Right renal cortex interstitium (tissue), 3 donors: ENCODE measurements around the gene RNASE7. TPM values are rescaled to one million over a fixed set of nuclear protein-coding genes. Genes with fewer than 3 reads are reported as not detected.

Experiments used
- DNase-seq, 3 donors: peaks; one replicate each; pipeline ENCODE4 v3.0.0-alpha.2; 2013; ENCODE audit warnings: low read depth in 3 of 3, low spot score in 2 of 3
- polyA plus RNA-seq, 3 donors: library from polyadenylated mRNA; unstranded; fragments of 120-200 nt; gene quantifications; one replicate each; pipeline ENCODE4 v1.2.1, GENCODE V29; 2013; ENCODE audit not compliant: insufficient read length in 3 of 3

RNASE7 gene
- polyA plus RNA-seq, 3 donors, result 0.67 to 0.96 (median 0.74) TPM

DNA sequence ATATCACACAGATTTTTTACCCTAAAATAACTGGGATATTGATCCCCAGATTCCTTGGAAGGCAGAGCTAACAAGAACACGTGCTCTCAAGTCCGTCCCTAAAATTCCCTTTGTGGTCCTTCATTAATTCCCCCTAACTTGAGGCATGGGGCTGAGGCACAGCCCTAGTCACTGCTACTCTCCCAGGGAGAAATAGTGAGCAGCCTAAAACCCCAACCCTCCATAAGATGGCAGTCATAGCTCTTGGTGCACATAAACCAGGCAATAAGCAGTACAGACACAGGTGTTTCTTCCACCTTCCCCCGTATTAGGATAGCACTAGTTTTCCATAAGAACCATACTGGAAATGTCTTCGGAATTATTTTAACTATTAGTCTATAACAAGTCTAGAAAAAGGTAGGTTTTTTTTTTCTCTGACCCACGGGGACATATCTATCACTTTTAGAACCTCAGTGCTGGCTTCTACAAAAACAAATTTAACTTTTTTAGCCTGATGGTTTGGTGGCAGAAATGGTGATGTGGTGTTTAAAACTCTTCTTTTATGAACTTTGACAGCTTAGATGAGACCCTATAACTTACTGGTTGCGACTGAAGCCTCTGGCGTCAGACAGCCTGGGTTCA, 24.8 kb downstream of the RNASE7 start:
- no peak for DNase-seq

- DNase-seq, result peak in 1 of 3 donors; percentile 57
Measured at GRCh38 chr14:21068521-21069387, 26.6 kb downstream of the RNASE7 start.

GRCh38 chr14:21069388-21070082, 27.4 kb downstream of the RNASE7 start:
- DNase-seq, result peak in 2 of 3 donors; percentile 33 to 39

GRCh38 chr14:21070083-21070609, 28.0 kb downstream of the RNASE7 start, which contains the start of gene ARHGEF40:
ARHGEF40 (plus strand) TSS chr14:21070304; CDS start chr14:21070397, 93 bp downstream.
- peak in 1 of 3 donors; percentile 48 for DNase-seq

- DNase-seq, result peak in 2 of 3 donors; percentile 58 to 70
Measured at GRCh38 chr14:21070610-21071224, 28.6 kb downstream of the RNASE7 start.

DNA sequence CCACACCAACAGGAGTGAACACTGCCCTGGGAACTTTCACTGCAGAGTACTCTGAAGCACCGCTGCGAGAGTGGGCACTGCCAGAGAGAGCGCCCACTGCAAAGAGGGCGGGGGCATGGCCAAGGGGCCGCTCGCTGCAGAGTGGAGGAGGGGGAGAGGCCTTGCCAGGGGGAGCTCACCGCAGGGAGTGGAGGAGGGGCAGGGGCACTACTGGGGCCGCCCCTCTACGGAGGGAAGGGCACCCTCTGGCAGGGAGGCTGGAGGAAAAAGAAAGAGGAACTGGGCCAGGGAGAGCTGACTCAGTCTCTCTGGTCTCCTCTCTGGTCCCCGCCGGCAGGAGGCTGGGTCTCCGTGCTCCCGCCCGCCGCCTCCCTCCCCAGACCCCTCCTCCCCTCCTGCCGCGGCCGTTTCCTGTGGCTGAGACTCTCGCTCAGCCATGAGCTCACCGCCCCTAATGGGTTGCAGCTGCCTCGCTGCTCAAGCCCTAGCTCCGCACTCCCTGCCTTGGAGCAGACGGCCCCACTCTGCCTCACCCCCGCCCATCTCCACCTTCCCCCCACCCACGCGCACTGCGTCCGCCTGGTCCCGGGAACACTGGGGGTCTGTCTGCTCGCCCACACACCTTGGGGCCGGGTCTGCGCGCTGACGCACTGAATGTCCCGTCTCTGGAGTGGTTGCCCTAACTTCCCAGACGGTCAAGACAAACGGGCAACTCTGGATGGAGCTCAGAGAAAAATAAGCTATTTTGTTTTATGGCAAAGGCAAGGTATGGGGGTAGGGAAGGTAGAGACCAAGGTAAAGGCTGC, 29.3 kb downstream of the RNASE7 start:
- DNase-seq, result peak in 2 of 3 donors; percentile 83 to 85

- no peak for DNase-seq
Measured at GRCh38 chr14:21072031-21072473, 29.9 kb downstream of the RNASE7 start.

GRCh38 chr14:21072781-21073339, 30.7 kb downstream of the RNASE7 start:
- no peak for DNase-seq

GRCh38 chr14:21073921-21074320, 31.8 kb downstream of the RNASE7 start:
- no peak for DNase-seq

DNA sequence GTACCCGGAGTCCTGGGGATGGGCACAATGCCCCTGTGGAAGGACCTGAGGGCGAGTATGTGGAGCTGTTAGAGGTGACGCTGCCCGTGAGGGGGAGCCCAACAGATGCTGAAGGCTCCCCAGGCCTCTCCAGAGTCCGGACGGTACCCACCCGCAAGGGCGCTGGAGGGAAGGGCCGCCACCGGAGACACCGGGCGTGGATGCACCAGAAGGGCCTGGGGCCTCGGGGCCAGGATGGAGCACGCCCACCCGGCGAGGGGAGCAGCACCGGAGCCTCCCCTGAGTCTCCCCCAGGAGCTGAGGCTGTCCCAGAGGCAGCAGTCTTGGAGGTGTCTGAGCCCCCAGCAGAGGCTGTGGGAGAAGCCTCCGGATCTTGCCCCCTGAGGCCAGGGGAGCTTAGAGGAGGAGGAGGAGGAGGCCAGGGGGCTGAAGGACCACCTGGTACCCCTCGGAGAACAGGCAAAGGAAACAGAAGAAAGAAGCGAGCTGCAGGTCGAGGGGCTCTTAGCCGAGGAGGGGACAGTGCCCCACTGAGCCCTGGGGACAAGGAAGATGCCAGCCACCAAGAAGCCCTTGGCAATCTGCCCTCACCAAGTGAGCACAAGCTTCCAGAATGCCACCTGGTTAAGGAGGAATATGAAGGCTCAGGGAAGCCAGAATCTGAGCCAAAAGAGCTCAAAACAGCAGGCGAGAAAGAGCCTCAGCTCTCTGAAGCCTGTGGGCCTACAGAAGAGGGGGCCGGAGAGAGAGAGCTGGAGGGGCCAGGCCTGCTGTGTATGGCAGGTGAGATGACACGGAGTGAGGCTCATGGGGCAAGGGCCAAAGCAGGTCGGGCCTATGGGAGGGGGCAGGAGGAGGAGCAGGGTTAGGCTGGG, 32.5 kb downstream of the RNASE7 start:
- no peak for DNase-seq

DNA sequence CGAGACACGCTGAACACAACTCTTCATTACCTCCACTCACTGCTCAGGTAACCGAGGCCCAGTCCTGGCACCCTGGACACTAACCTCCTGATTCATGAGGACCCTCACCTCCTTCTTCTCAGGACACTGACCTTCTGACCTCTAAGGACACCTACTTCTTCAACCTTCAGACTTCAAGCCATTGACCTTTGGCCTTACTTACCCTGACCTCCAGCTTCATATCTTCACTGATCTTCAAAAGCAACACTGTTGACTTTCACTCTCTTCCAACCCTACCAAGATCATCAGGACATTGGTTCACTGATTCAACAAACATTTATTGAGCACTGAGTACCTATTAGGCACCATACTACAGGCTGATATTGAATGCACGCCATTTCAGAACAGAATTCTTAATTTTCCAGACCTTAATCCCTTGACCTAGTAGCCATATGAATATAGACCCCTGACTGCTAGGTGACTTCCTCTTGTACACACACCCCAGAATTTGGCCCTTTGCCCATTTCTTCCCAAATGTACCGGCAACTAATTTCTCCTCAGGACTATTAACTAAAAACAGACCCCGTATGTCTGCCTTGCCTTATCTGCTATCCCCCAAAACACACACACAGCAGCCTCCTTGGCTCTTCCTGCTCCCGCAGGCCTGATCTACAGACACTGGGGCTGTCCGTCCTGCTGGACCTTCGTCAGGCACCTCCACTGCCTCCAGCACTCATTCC, 33.7 kb downstream of the RNASE7 start:
- no peak for DNase-seq

- no peak for DNase-seq
Measured at GRCh38 chr14:21077672-21078071, 35.5 kb downstream of the RNASE7 start.

DNA sequence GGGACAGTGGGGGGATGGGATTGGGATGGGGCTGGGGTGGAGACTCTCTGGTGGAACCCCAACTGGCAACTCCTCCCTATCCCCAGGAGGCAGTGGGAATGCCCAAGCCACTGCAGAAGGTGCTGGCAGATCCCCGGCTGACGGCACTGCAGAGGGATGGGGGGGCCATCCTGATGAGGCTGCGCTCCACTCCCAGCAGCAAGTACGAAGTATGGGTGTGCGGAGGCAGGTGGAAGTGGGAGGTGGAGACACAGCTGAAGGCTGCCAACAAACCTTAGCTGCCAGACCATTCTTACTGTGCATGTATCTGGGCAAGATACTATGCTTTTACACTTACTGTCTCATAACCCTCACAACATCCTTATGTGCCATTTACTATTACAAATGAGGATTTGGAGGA, 36.1 kb downstream of the RNASE7 start:
- DNase-seq, result no peak

DNA sequence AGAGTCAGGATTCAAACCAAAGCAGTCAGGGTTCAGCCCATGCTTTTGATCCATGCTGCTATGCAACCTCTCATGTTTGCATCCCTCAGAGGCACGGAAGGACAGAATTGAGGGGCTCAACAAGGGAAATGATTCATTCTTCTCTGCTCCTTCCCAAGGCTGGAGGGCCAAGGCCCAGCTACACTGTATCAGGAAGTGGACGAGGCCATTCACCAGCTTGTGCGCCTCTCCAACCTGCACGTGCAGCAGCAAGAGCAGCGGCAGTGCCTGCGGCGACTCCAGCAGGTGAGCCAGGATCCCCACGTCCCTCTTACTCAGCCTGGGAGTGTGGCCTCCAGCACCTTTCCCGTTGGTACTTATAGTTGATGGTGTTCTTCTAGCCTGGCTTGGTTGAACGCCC, 36.6 kb downstream of the RNASE7 start:
- no peak for DNase-seq

DNA sequence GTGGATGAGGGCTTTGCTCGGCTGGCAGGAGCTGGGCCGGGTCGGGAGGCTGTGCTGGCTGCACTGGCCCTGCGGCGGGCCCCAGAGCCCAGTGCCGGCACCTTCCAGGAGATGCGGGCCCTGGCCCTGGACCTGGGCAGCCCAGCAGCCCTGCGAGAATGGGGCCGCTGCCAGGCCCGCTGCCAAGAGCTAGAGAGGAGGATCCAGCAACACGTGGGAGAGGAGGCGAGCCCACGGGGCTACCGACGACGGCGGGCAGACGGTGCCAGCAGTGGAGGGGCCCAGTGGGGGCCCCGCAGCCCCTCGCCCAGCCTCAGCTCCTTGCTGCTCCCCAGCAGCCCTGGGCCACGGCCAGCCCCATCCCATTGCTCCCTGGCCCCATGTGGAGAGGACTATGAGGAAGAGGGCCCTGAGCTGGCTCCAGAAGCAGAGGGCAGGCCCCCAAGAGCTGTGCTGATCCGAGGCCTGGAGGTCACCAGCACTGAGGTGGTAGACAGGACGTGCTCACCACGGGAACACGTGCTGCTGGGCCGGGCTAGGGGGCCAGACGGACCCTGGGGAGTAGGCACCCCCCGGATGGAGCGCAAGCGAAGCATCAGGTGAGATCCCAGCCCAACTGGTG, 39.5 kb downstream of the RNASE7 start:
- DNase-seq, result no peak

DNA sequence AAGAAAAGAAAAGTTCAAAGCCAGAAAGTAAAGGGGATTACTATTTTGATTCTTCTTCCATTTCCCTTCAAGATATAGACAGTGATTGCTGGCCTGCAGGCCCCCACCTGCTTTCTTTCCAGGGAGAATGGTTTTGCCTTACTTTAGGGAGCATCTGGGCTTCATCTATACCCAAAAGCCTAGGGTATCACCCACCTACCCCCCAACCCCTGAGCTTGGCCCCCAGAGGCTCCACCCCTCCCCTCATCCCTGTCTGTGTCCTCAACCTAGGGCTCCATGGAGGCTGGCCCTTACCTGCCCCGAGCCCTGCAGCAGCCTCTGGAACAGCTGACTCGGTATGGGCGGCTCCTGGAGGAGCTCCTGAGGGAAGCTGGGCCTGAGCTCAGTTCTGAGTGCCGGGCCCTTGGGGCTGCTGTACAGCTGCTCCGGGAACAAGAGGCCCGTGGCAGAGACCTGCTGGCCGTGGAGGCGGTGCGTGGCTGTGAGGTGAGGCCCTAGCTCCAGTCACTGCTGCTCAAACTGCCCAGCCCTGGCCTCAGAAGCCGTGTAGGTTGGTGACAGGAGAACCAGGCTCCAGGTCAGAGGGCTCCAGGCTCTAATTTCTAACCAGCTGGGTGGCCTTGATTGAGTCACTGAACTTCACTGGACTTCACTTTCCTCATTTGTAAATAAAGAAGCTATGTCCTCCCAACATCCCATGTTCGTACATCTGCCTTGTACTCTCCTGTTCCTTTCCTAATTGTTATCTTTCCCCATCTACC, 41.6 kb downstream of the RNASE7 start:
- DNase-seq, result no peak

DNA sequence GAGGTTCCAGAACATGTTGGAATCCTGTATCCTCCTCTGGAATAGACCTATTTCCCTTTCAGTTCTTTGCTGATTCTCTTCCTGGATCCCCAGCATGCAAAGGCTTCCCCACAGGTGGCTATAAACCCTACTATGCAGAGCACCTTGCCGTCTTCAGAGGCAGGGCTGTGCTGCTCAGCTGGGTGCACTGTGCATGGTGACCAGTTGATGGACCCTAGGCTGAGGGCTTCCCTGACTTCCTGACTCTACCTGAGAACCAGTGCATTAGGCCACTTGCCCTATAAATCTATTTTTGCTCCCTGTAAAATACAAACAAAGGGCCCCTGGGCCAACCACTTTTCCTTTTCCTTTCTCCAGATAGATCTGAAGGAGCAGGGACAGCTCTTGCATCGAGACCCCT, 42.2 kb downstream of the RNASE7 start:
- DNase-seq, result no peak
